Endodermal cell (in vitro differentiated cells): ENCODE measurements around the gene DNAH9. TPM values are rescaled to one million over a fixed set of nuclear protein-coding genes. Genes with fewer than 3 reads are reported as not detected.

Experiments
- DNase-seq: peaks from one replicate; pipeline ENCODE4 v3.0.0-alpha.2; 2017
- H3K27ac ChIP-seq: 2 replicates; pipeline ENCODE4 v1.5.1; 2013; ENCODE audit warnings: mild to moderate bottlenecking, low read depth, low read length, moderate library complexity
- H3K27me3 ChIP-seq: 2 replicates; pipeline ENCODE4 v1.6.1; 2013; ENCODE audit warnings: mild to moderate bottlenecking, low read length, moderate library complexity; ENCODE audit not compliant: insufficient read depth, control insufficient read depth, poor library complexity, severe bottlenecking
- H3K36me3 ChIP-seq: 2 replicates; pipeline ENCODE4 v1.7.0; 2013; ENCODE audit warnings: mild to moderate bottlenecking, low read length, moderate library complexity; ENCODE audit not compliant: control insufficient read depth, insufficient read depth
- H3K4me1 ChIP-seq: one replicate; pipeline ENCODE4 v1.7.0; 2013; ENCODE audit warnings: low read length; ENCODE audit not compliant: control insufficient read depth, insufficient read depth
- H3K4me3 ChIP-seq: 2 replicates; pipeline ENCODE4 v1.5.1; 2013; ENCODE audit warnings: mild to moderate bottlenecking, low read length, moderate library complexity
- H3K9ac ChIP-seq: 2 replicates; pipeline ENCODE4 v1.6.1; 2013; ENCODE audit warnings: mild to moderate bottlenecking, low read length, moderate library complexity; ENCODE audit not compliant: poor library complexity, severe bottlenecking; ENCODE audit errors: extremely low read depth
- H3K9me3 ChIP-seq: 2 replicates; pipeline ENCODE4 v1.6.1; 2013; ENCODE audit warnings: mild to moderate bottlenecking, low read length, moderate library complexity; ENCODE audit not compliant: control insufficient read depth
- H3K27ac Mint-ChIP-seq: 2 replicates; pipeline ENCODE4 v1.8.0; 2020; ENCODE audit warnings: mixed read lengths
- H3K27me3 Mint-ChIP-seq: 2 replicates; pipeline ENCODE4 v1.8.0; 2021; ENCODE audit warnings: mild to moderate bottlenecking, mixed read lengths; ENCODE audit not compliant: insufficient read depth
- H3K36me3 Mint-ChIP-seq: 2 replicates; pipeline ENCODE4 v1.8.0; 2020; ENCODE audit warnings: low read depth, mixed read lengths
- H3K4me1 Mint-ChIP-seq: 2 replicates; pipeline ENCODE4 v1.8.0; 2020; ENCODE audit warnings: mixed read lengths
- H3K4me3 Mint-ChIP-seq: 2 replicates; pipeline ENCODE4 v1.8.0; 2020; ENCODE audit warnings: mild to moderate bottlenecking, moderate library complexity, mixed read lengths
- H3K9me3 Mint-ChIP-seq: 2 replicates; pipeline ENCODE4 v1.8.0; 2020; ENCODE audit warnings: mild to moderate bottlenecking, mixed read lengths
- WGBS, 2 experiments: methylation state at CpG; one replicate each; pipeline versions ENCODE4 v1.1.5 to v1.1.7; 2013; ENCODE audit warnings: missing lambda C conversion rate in 2 of 2, mixed read lengths in 1 of 2; ENCODE audit not compliant: insufficient coverage in 1 of 2, insufficient read length in 1 of 2; 5-methylcytosine and 5-hydroxymethylcytosine counted together
- total RNA-seq, 2 donors: library from RNA; stranded (reverse); fragmentation: NEBNext Ultra II Directional in 1 of 2; extraction: Animal tissue kit (Norgen Biotek cat#: 25700) in 1 of 2; gene quantifications; 2 replicates in 1 of 2; 3 replicates in 1 of 2; pipeline ENCODE4 v1.2.1, GENCODE V29; 2021
- TF ChIP-seq, protein P1 (sequence below): fragments of 200-600 bp; sonication (generic); conservative IDR thresholded peaks from 2 replicates; pipeline ENCODE4 v1.5.0; 2021; ENCODE audit warnings: antibody characterized with exemption, mild to moderate bottlenecking

Gene DNAH9
- total RNA-seq, 2 donors from 2014 or later = 0.64 to 1.2 TPM

GRCh38 chr17:11980813-11981212 is 382.5 kb downstream of the DNAH9 start:
- peaks cover 23% of the 10 kb centered on the region for H3K4me1 Mint-ChIP-seq
- H3K9me3 Mint-ChIP-seq = peaks cover 61% of the 10 kb centered on the region
- DNase-seq = no peak
- Histone ChIP-seq H3K4me1 (peaks cover 6% of the 10 kb centered on the region), H3K27ac (no peak overlapping the region), H3K4me3 (no peak overlapping the region), H3K9me3 (peaks cover 63% of the 10 kb centered on the region), H3K27me3 (no peaks in the 10 kb centered on the region), H3K36me3 (peaks cover 73% of the 10 kb centered on the region), H3K9ac (no peak overlapping the region)
- TF ChIP-seq, protein P1, sequence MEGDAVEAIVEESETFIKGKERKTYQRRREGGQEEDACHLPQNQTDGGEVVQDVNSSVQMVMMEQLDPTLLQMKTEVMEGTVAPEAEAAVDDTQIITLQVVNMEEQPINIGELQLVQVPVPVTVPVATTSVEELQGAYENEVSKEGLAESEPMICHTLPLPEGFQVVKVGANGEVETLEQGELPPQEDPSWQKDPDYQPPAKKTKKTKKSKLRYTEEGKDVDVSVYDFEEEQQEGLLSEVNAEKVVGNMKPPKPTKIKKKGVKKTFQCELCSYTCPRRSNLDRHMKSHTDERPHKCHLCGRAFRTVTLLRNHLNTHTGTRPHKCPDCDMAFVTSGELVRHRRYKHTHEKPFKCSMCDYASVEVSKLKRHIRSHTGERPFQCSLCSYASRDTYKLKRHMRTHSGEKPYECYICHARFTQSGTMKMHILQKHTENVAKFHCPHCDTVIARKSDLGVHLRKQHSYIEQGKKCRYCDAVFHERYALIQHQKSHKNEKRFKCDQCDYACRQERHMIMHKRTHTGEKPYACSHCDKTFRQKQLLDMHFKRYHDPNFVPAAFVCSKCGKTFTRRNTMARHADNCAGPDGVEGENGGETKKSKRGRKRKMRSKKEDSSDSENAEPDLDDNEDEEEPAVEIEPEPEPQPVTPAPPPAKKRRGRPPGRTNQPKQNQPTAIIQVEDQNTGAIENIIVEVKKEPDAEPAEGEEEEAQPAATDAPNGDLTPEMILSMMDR = peak; percentile 65
- WGBS, 2 experiments = 92 to 97% methylated on average over 2 of the region's 2 CpGs
- no peak overlapping the region for H3K27ac Mint-ChIP-seq
- peaks cover 88% of the 10 kb centered on the region for H3K36me3 Mint-ChIP-seq
- H3K4me3 Mint-ChIP-seq = no peak overlapping the region
- H3K27me3 Mint-ChIP-seq = no peaks in the 10 kb centered on the region

DNA sequence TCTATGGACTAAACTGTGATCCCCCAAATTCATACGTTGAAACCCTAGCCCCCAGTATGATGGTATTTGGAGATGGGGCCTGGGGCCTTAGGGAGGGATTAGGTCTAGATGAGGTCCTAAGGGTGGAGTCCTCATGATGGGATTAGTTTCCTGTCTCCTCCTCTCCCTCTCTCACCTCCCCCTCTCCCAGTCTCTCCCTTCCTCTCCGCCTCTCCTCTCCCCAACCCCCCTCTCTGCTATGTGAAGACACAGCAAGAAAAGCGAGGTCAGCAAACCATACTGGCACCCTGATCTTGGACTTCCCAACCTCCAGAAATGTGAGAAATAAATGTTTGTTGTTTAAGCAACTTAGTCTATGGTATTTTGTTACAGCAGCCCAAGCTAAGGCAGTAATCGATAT is 383.6 kb downstream of the DNAH9 start:
- no peaks in the 10 kb centered on the region for H3K27me3 ChIP-seq
- peaks cover 21% of the 10 kb centered on the region for H3K4me1 Mint-ChIP-seq
- DNase-seq = no peak
- no peak overlapping the region for H3K4me3 Mint-ChIP-seq
- WGBS, 2 experiments = 96% methylated on average over 3 of the region's 4 CpGs; no CpG with 5 or more reads in 1 of the 2 experiments
- peaks cover 62% of the 10 kb centered on the region for H3K9me3 Mint-ChIP-seq
- H3K27ac Mint-ChIP-seq = no peak overlapping the region
- H3K9me3 ChIP-seq = peaks cover 63% of the 10 kb centered on the region
- no peak overlapping the region for H3K27ac ChIP-seq
- peaks cover 4% of the 10 kb centered on the region for H3K4me1 ChIP-seq
- TF ChIP-seq, protein P1 = no peak
- no peak overlapping the region for H3K4me3 ChIP-seq
- no peak overlapping the region for H3K9ac ChIP-seq
- H3K36me3 ChIP-seq = peaks cover 72% of the 10 kb centered on the region
- no peaks in the 10 kb centered on the region for H3K27me3 Mint-ChIP-seq
- H3K36me3 Mint-ChIP-seq = peaks cover 84% of the 10 kb centered on the region

DNA sequence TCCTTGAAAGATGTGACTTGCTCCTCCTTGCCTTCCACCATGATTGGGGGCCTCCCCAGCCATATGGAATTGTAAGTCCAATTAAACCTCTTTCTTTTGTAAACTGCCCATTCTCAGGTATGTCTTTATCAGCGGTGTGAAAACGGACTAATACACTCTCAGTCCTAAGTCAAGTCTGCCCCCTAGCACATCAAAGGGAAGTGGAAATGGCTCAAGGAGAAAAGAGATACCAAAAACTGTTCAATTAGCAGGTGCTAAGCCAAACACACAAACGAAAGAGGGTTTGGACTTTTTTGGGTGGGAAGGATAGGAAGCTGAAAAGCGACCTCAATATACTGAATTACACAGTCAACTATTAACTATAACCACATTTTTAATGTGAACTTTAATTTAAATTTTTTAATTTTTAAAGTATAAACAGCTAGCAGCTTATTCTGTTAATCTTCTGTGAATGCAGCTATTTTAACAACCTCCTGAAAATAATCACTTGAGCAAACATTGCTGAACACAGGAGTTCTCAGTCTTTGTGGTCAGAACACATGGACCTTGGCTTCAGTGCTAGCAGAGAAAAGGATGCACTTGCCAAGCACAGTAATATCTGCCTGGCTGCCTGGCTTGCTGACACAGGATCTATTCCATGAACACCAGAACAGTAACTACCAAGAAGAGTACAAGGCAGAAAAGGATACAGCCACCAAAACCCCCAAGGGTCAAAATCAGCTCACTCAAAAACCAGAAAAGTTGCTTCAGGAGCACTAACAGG is 388.1 kb downstream of the DNAH9 start:
- H3K9me3 ChIP-seq = peaks cover 50% of the 10 kb centered on the region
- TF ChIP-seq, protein P1 = peak; percentile 39
- Mint-ChIP-seq H3K4me3 (no peak overlapping the region), H3K4me1 (peaks cover 47% of the 10 kb centered on the region), H3K27me3 (no peaks in the 10 kb centered on the region), H3K9me3 (peaks cover 47% of the 10 kb centered on the region), H3K36me3 (peaks cover 69% of the 10 kb centered on the region), H3K27ac (peak overlapping the region; percentile 82)
- peak; percentile 73 for DNase-seq
- H3K4me3 ChIP-seq = peak overlapping the region; percentile 74
- no peak overlapping the region for H3K27ac ChIP-seq
- no peaks in the 10 kb centered on the region for H3K27me3 ChIP-seq
- peaks cover 3% of the 10 kb centered on the region for H3K4me1 ChIP-seq
- H3K9ac ChIP-seq = peak overlapping the region; percentile 44
- peaks cover 63% of the 10 kb centered on the region for H3K36me3 ChIP-seq
- 75% methylated on average over 3 of the region's 4 CpGs; no CpG with 5 or more reads in 1 of the 2 experiments for WGBS, 2 experiments
